T follicular helper cell (primary cell): ENCODE results near the gene SLC36A2.

ENCODE experiments used
- DNase-seq: peaks from one replicate; pipeline ENCODE4 v3.0.0-alpha.2; 2020; ENCODE audit warnings: low read depth

Gene SLC36A2

GRCh38 chr5:151283120-151283825, 64.1 kb downstream of the SLC36A2 start:
- no peak for DNase-seq

GRCh38 chr5:151281001-151281639, 66.2 kb downstream of the SLC36A2 start:
- no peak for DNase-seq

DNA sequence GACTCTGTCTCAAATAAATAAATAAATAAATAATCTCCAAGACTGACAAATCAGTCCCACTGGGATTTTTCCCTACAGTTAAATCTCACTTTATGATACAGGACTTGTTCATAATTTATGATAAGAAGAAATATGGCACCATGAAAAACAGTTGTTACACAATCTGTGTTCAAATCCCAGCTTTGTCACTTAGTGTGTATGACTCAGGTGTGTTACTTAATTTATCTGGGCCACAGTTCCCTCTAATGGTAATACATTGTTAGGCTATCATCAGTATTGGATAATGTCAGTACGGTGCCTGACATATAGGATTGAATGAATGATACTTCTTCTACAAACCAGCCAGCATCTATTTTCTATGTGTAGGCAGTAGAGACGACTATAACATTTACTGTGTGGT, 66.9 kb downstream of the SLC36A2 start:
- no peak for DNase-seq

- no peak for DNase-seq
Observed at GRCh38 chr5:151278845-151279244, 68.5 kb downstream of the SLC36A2 start.

- no peak for DNase-seq
Observed at GRCh38 chr5:151275803-151276202, 71.6 kb downstream of the SLC36A2 start.

GRCh38 chr5:151274666-151275065, 72.7 kb downstream of the SLC36A2 start:
- DNase-seq, result no peak

GRCh38 chr5:151271336-151271735, 76.0 kb downstream of the SLC36A2 start:
- DNase-seq, result no peak

DNA sequence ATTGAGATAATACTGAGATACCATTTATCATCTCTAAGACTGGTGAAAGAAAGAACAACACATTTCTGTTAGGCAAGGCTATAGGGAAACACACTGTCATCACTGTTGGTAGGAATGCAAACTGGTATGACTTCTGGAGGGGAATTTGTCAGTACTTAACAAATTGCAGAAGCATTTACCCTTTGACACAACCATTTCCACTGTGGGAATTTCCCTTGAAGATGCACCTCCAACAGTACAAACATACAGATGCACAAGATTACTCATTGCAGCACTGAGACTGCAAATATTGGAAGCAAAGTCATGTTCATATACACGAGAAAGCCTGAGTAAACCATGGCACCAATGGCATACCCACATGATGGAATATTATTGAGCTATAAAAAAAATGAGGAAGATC, 76.8 kb downstream of the SLC36A2 start:
- no peak for DNase-seq

- DNase-seq, result no peak
Observed at GRCh38 chr5:151267491-151268260, 79.7 kb downstream of the SLC36A2 start.
